ENCODE data around the gene TAF3. TPM values are rescaled to one million over a fixed set of nuclear protein-coding genes. Genes with fewer than 3 reads are reported as not detected.
A peak's percentile ranks its signal among the peaks of the same experiment; 100 is the strongest.

TAF3 gene
- total RNA-seq, 1 experiment from 2014 or later: 14.5 TPM

DNA sequence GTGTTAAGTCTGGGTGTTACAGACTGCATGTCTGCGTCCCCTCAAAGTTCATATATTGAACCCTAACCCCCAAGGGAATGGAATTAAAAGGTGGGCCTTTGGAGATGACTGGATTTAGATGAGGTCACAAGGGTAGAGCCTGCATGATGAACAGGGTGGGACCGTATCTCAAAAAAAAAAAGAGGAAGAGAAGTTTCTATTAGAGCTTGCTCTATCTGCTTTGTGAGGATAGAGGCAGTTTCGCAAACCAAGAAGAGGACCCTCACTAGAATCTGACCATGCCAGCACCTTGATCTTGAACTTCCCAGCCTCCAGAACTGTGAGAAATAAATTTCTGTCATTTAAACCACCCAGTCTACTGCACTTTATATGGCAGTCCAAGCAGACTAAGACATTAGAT lies 31.9 kb upstream of the TAF3 start:
- intact Hi-C loops (cut with micrococcal nuclease; ENCODE audit: unreplicated experiment): loop anchor here (5.0 kb wide), 1 partner anchor 99 kb away; no protein-coding TSS in a partner anchor
- Mint-ChIP-seq H3K27me3 (ENCODE audit: unreplicated experiment) (no peaks in the 10 kb centered on the region), H3K36me3 (ENCODE audit: insufficient read depth, unreplicated experiment) (peaks cover 14% of the 10 kb centered on the region), H3K4me3 (ENCODE audit: low read depth, unreplicated experiment) (no peak overlapping the region), H3K27ac (ENCODE audit: unreplicated experiment) (no peak overlapping the region), H3K9me3 (ENCODE audit: low read depth, unreplicated experiment) (no peaks in the 10 kb centered on the region), H3K4me1 (ENCODE audit: low read depth, unreplicated experiment) (peaks cover 16% of the 10 kb centered on the region)
- BruUV-seq (replicated peaks): no TSS peak
- DNase-seq: no peak
- no peak for TF ChIP-seq CTCF (IDR thresholded peaks at IDR 0.05; ENCODE audit: unreplicated experiment)
- CTCF ChIA-PET: no interaction called here

- H3K4me1 Mint-ChIP-seq (ENCODE audit: low read depth, unreplicated experiment): peaks cover 25% of the 10 kb centered on the region
- intact Hi-C loops (cut with micrococcal nuclease; ENCODE audit: unreplicated experiment): loop anchor here (5.0 kb wide), 1 partner anchor 100 kb away; no protein-coding TSS in a partner anchor
- CTCF ChIA-PET: interaction anchor here (0.6 to 2.1 kb wide), 6 partner anchors 10 to 1091 kb away, joined by 3 to 9 read pairs (median 6); partner anchors contain the start of gene TAF3
- no peaks in the 10 kb centered on the region for H3K27me3 Mint-ChIP-seq (ENCODE audit: unreplicated experiment)
- H3K9me3 Mint-ChIP-seq (ENCODE audit: low read depth, unreplicated experiment): no peaks in the 10 kb centered on the region
- BruUV-seq (replicated peaks): TSS peak; percentile 68
- no peak for TF ChIP-seq CTCF (IDR thresholded peaks at IDR 0.05; ENCODE audit: unreplicated experiment)
- H3K36me3 Mint-ChIP-seq (ENCODE audit: insufficient read depth, unreplicated experiment): peaks cover 14% of the 10 kb centered on the region
- no peak overlapping the region for H3K4me3 Mint-ChIP-seq (ENCODE audit: low read depth, unreplicated experiment)
- no peak overlapping the region for H3K27ac Mint-ChIP-seq (ENCODE audit: unreplicated experiment)
- DNase-seq: peak; percentile 3
Measured at GRCh38 chr10:7787150-7787856, 31.0 kb upstream of the TAF3 start.

DNA sequence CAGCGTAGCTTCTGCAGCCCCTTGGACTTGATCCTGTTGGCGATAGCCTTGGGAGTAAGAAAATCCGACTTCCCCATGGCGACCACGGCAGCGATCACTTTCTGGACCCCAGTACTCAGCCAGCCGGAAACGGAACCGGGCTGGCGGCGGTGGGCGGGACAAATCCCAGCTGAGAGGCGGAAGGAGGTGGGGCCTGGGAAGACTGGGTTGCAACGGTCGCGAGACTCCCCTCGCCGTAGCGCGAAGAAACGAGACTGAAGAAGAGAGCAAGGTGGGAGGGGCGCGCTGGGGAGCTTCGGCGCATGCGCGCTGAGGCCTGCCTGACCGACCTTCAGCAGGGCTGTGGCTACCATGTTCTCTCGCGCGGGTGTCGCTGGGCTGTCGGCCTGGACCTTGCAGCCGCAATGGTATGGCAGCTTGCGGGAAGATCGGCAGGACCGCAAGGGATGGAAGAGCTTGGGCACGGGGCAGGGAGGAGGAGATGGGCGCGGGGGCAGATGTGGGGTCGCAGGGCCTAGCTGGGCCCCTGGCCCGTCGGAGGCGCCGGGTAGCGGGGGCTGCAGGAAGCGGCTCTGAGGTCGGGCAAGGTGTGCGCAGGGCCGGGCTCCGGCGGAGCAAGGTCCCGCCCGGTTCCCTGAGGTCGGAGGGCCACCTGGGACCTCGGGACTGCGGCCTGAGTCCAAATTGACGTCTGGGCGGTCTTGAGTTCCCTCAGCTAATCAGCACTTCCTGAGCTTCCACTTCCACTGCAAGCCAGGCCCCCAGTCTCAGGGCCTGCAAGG lies 30.3 kb upstream of the TAF3 start, which contains the start of the genes ATP5F1C and KIN:
TSS of gene ATP5F1C (plus strand) at position 321 of the 782 bp plus-strand sequence. CDS start at position 352, 31 bp downstream.
TSS of gene KIN (minus strand) at position 137 of the 782 bp plus-strand sequence. CDS start at position 77, 60 bp downstream.
- peak; percentile 97 for DNase-seq
- no peak within 1 kb of the TSS for H3K4me3 Mint-ChIP-seq (ENCODE audit: low read depth, unreplicated experiment)
- H3K4me1 Mint-ChIP-seq (ENCODE audit: low read depth, unreplicated experiment): peaks cover 32% of the 10 kb centered on the region
- no peak for TF ChIP-seq CTCF (IDR thresholded peaks at IDR 0.05; ENCODE audit: unreplicated experiment)
- intact Hi-C loops (cut with micrococcal nuclease; ENCODE audit: unreplicated experiment): loop anchor here (5.0 kb wide), 1 partner anchor 101 kb away; no protein-coding TSS in a partner anchor
- no TSS peak for BruUV-seq (replicated peaks)
- no peaks in the 10 kb centered on the region for H3K27me3 Mint-ChIP-seq (ENCODE audit: unreplicated experiment)
- CTCF ChIA-PET: interaction anchor here (1.0 to 2.1 kb wide), 5 partner anchors 9 to 1092 kb away, joined by 3 to 9 read pairs (median 6); partner anchors contain the start of gene TAF3
- H3K27ac Mint-ChIP-seq (ENCODE audit: unreplicated experiment): peak within 1 kb of the TSS; percentile 42
- H3K9me3 Mint-ChIP-seq (ENCODE audit: low read depth, unreplicated experiment): no peaks in the 10 kb centered on the region
- H3K36me3 Mint-ChIP-seq (ENCODE audit: insufficient read depth, unreplicated experiment): peaks cover 14% of the 10 kb centered on the region

DNA sequence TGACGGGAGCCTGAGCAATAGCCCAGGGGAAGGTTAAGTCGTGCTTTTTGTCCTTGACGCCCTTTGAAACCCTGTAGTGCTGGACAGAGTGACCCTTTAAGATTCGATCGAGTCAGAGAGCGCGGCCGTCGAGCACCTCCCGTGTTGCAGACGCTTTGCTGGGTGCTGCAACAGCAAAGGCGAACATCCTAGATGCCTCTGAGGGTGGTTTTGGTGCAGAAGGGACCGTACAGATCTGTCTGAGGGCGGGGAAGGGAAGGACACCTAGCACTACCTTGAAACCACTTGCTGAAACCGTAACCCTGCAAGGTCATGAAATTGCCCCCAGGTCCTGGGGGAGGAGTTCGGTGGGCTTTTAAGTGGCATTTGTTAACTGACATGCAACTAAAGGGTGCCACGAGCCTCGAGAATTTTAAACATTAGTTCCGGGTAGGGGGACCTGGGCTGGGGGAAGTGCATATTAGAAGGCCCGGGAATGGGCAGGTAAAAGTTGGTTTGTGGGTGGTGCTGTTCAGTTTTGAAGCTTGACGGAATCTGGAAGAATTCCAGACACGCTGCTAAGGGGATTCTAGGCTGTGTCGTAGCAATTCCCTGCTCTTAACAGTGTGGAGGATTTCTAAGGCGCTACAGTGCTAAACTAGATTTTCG lies 29.5 kb upstream of the TAF3 start:
- BruUV-seq (replicated peaks): no TSS peak
- DNase-seq: peak; percentile 20
- no peaks in the 10 kb centered on the region for H3K9me3 Mint-ChIP-seq (ENCODE audit: low read depth, unreplicated experiment)
- no peak for TF ChIP-seq CTCF (IDR thresholded peaks at IDR 0.05; ENCODE audit: unreplicated experiment)
- no peak overlapping the region for H3K4me3 Mint-ChIP-seq (ENCODE audit: low read depth, unreplicated experiment)
- H3K36me3 Mint-ChIP-seq (ENCODE audit: insufficient read depth, unreplicated experiment): peaks cover 14% of the 10 kb centered on the region
- no peaks in the 10 kb centered on the region for H3K27me3 Mint-ChIP-seq (ENCODE audit: unreplicated experiment)
- H3K4me1 Mint-ChIP-seq (ENCODE audit: low read depth, unreplicated experiment): peaks cover 35% of the 10 kb centered on the region
- CTCF ChIA-PET: interaction anchor here (1.0 to 2.1 kb wide), 4 partner anchors 30 to 1093 kb away, joined by 3 to 9 read pairs (median 4); partner anchors contain the start of gene TAF3
- intact Hi-C loops (cut with micrococcal nuclease; ENCODE audit: unreplicated experiment): loop anchor here (5.0 kb wide), 1 partner anchor 101 kb away; no protein-coding TSS in a partner anchor
- peak overlapping the region; percentile 42 for H3K27ac Mint-ChIP-seq (ENCODE audit: unreplicated experiment)

Data from Calu3 (cell line).